ENCODE data around the gene EXOSC7.
A peak's percentile ranks its signal among the peaks of the same experiment; 100 is the strongest.

Gene EXOSC7

GRCh38 chr3:45029216-45029615, 53.2 kb downstream of the EXOSC7 start:
- TF ChIP-seq, protein P1, sequence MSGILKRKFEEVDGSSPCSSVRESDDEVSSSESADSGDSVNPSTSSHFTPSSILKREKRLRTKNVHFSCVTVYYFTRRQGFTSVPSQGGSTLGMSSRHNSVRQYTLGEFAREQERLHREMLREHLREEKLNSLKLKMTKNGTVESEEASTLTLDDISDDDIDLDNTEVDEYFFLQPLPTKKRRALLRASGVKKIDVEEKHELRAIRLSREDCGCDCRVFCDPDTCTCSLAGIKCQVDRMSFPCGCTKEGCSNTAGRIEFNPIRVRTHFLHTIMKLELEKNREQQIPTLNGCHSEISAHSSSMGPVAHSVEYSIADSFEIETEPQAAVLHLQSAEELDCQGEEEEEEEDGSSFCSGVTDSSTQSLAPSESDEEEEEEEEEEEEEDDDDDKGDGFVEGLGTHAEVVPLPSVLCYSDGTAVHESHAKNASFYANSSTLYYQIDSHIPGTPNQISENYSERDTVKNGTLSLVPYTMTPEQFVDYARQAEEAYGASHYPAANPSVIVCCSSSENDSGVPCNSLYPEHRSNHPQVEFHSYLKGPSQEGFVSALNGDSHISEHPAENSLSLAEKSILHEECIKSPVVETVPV (CRISPR knock-in tag; IDR thresholded peaks at IDR 0.05) = no peak
- no peak for TF ChIP-seq TCF4 (CRISPR knock-in tag; IDR thresholded peaks at IDR 0.05; ENCODE audit: borderline replicate concordance)
- TF ChIP-seq ZNF8 (CRISPR knock-in tag; IDR thresholded peaks at IDR 0.05) = no peak
- no peak for TF ChIP-seq TOX (CRISPR knock-in tag; IDR thresholded peaks at IDR 0.05; ENCODE audit: borderline replicate concordance)
- TF ChIP-seq GLIS3 (CRISPR knock-in tag; IDR thresholded peaks at IDR 0.05) = no peak
- no peak for TF ChIP-seq ZFP30 (CRISPR knock-in tag; IDR thresholded peaks at IDR 0.05)
- TF ChIP-seq, protein P2, sequence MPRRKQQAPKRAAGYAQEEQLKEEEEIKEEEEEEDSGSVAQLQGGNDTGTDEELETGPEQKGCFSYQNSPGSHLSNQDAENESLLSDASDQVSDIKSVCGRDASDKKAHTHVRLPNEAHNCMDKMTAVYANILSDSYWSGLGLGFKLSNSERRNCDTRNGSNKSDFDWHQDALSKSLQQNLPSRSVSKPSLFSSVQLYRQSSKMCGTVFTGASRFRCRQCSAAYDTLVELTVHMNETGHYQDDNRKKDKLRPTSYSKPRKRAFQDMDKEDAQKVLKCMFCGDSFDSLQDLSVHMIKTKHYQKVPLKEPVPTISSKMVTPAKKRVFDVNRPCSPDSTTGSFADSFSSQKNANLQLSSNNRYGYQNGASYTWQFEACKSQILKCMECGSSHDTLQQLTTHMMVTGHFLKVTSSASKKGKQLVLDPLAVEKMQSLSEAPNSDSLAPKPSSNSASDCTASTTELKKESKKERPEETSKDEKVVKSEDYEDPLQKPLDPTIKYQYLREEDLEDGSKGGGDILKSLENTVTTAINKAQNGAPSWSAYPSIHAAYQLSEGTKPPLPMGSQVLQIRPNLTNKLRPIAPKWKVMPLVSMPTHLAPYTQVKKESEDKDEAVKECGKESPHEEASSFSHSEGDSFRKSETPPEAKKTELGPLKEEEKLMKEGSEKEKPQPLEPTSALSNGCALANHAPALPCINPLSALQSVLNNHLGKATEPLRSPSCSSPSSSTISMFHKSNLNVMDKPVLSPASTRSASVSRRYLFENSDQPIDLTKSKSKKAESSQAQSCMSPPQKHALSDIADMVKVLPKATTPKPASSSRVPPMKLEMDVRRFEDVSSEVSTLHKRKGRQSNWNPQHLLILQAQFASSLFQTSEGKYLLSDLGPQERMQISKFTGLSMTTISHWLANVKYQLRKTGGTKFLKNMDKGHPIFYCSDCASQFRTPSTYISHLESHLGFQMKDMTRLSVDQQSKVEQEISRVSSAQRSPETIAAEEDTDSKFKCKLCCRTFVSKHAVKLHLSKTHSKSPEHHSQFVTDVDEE (CRISPR knock-in tag; IDR thresholded peaks at IDR 0.05) = no peak
- TF ChIP-seq ZFP3 (CRISPR knock-in tag; IDR thresholded peaks at IDR 0.05) = no peak
- no peak for TF ChIP-seq PATZ1 (CRISPR knock-in tag; IDR thresholded peaks at IDR 0.05; ENCODE audit: borderline replicate concordance)
- TF ChIP-seq, protein P3, sequence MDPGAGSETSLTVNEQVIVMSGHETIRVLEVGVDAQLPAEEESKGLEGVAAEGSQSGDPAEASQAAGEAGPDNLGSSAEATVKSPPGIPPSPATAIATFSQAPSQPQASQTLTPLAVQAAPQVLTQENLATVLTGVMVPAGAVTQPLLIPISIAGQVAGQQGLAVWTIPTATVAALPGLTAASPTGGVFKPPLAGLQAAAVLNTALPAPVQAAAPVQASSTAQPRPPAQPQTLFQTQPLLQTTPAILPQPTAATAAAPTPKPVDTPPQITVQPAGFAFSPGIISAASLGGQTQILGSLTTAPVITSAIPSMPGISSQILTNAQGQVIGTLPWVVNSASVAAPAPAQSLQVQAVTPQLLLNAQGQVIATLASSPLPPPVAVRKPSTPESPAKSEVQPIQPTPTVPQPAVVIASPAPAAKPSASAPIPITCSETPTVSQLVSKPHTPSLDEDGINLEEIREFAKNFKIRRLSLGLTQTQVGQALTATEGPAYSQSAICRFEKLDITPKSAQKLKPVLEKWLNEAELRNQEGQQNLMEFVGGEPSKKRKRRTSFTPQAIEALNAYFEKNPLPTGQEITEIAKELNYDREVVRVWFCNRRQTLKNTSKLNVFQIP (CRISPR knock-in tag; IDR thresholded peaks at IDR 0.05; ENCODE audit: borderline replicate concordance, low read depth) = no peak
- TF ChIP-seq ISL1 (CRISPR knock-in tag; IDR thresholded peaks at IDR 0.05) = no peak
- TF ChIP-seq ESRRG (CRISPR knock-in tag; IDR thresholded peaks at IDR 0.05) = no peak
- TF ChIP-seq CSDC2 (CRISPR knock-in tag; IDR thresholded peaks at IDR 0.05) = no peak
- no peak for TF ChIP-seq ZNF565 (CRISPR knock-in tag; conservative IDR thresholded peaks at IDR 0.05; ENCODE audit: low read depth)
- no peak for TF ChIP-seq ZNF70 (CRISPR knock-in tag; IDR thresholded peaks at IDR 0.05)
- no peak for TF ChIP-seq SNAI2 (CRISPR knock-in tag; IDR thresholded peaks at IDR 0.05)
- TF ChIP-seq CREB5 (CRISPR knock-in tag; IDR thresholded peaks at IDR 0.05; ENCODE audit: low read depth) = no peak
- TF ChIP-seq RARB (CRISPR knock-in tag; IDR thresholded peaks at IDR 0.05) = no peak
- TF ChIP-seq ZC3H10 (CRISPR knock-in tag; IDR thresholded peaks at IDR 0.05) = no peak
- no peak for ATAC-seq

DNA sequence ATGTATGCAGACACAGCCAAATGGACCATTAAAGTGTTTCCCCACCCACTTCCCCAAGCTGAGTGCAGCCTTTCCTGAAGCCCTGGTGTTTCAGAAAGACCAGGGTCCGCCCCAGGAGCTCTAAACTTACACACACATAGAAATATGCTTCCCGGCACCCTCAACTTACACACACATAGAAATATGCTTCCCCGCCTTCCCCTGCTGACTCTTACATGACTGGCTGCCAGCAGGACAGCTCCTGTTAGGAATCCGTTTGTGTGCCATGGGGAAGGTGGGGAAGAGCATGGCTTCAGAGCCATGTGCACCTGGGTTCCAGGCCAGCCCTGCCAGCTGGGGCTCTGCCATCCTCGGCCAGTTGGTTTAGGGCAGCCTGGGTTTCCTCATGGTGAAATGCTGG, 53.6 kb downstream of the EXOSC7 start:
- peak; percentile 46 for ATAC-seq
- TF ChIP-seq BACH2 (CRISPR knock-in tag; IDR thresholded peaks at IDR 0.05; ENCODE audit: borderline replicate concordance) (no peak), ARNTL (CRISPR knock-in tag; IDR thresholded peaks at IDR 0.05; ENCODE audit: borderline replicate concordance, low read depth) (no peak), OSR1 (CRISPR knock-in tag; IDR thresholded peaks at IDR 0.05) (no peak), ZC3H10 (CRISPR knock-in tag; IDR thresholded peaks at IDR 0.05) (no peak), ZFP30 (CRISPR knock-in tag; IDR thresholded peaks at IDR 0.05) (no peak)
- TF ChIP-seq, protein P3 (CRISPR knock-in tag; IDR thresholded peaks at IDR 0.05; ENCODE audit: borderline replicate concordance, low read depth) = no peak
